Measurements from ENCODE around the gene MRPS7. TPM values are rescaled to one million over a fixed set of nuclear protein-coding genes. Genes with fewer than 3 reads are reported as not detected.

MRPS7 gene
- total RNA-seq, 1 experiment from 2014 or later: 125 TPM

DNA sequence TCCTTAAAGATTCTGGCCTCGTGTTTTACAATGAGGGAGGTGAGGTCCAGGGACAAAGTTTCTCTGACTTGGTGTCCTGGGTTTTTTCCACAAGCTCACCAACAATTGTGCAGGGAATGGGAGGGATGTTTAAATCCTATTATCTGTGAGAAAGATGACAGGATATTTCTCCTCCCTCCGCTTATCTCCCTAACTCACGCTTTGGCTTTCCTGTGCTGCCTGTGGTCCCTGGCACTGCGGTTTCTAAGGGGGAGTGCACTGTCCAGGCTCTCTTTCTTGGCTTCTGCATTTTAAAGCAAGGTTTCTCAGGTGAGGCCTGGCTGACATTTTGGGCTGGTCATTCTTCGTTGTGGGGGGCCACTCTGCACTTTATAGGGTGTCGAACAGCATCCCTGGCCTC, 16.7 kb upstream of the MRPS7 start:
- POLR2A ChIA-PET: no interaction called here
- no peaks in the 10 kb centered on the region for H3K9me3 Mint-ChIP-seq (ENCODE audit: unreplicated experiment)
- no peak overlapping the region for H3K4me3 Mint-ChIP-seq (ENCODE audit: unreplicated experiment)
- no peak overlapping the region for H3K27ac Mint-ChIP-seq (ENCODE audit: unreplicated experiment)
- TF ChIP-seq, protein P1, sequence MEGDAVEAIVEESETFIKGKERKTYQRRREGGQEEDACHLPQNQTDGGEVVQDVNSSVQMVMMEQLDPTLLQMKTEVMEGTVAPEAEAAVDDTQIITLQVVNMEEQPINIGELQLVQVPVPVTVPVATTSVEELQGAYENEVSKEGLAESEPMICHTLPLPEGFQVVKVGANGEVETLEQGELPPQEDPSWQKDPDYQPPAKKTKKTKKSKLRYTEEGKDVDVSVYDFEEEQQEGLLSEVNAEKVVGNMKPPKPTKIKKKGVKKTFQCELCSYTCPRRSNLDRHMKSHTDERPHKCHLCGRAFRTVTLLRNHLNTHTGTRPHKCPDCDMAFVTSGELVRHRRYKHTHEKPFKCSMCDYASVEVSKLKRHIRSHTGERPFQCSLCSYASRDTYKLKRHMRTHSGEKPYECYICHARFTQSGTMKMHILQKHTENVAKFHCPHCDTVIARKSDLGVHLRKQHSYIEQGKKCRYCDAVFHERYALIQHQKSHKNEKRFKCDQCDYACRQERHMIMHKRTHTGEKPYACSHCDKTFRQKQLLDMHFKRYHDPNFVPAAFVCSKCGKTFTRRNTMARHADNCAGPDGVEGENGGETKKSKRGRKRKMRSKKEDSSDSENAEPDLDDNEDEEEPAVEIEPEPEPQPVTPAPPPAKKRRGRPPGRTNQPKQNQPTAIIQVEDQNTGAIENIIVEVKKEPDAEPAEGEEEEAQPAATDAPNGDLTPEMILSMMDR (IDR thresholded peaks at IDR 0.05; ENCODE audit: insufficient read depth in 1 of 2, low read depth in 1 of 2, low read length in 1 of 2, severe bottlenecking in 1 of 2, unreplicated experiment in 1 of 2): no peak
- Histone ChIP-seq H3K4me3 (ENCODE audit: low read depth, low read length) (no peak overlapping the region), H3K36me3 (ENCODE audit: control insufficient read depth, insufficient read depth, low read length) (peaks cover 4% of the 10 kb centered on the region), H3K4me1 (peaks cover 13% of the 10 kb centered on the region), H3K27me3 (replicated peaks; ENCODE audit: control insufficient read depth, insufficient read depth, low read length) (no peaks in the 10 kb centered on the region), H3K9me3 (no peaks in the 10 kb centered on the region)
- H3K4me1 Mint-ChIP-seq (ENCODE audit: low read depth, unreplicated experiment): peaks cover 11% of the 10 kb centered on the region
- no peaks in the 10 kb centered on the region for H3K27me3 Mint-ChIP-seq (ENCODE audit: insufficient read depth, unreplicated experiment)
- BruUV-seq (replicated peaks): no TSS peak
- peaks cover 59% of the 10 kb centered on the region for H3K36me3 Mint-ChIP-seq (ENCODE audit: insufficient read depth, unreplicated experiment)
- CTCF ChIA-PET: no interaction called here
- no peak for DNase-seq
- intact Hi-C loops (cut with micrococcal nuclease; ENCODE audit: unreplicated experiment): no loop called here

DNA sequence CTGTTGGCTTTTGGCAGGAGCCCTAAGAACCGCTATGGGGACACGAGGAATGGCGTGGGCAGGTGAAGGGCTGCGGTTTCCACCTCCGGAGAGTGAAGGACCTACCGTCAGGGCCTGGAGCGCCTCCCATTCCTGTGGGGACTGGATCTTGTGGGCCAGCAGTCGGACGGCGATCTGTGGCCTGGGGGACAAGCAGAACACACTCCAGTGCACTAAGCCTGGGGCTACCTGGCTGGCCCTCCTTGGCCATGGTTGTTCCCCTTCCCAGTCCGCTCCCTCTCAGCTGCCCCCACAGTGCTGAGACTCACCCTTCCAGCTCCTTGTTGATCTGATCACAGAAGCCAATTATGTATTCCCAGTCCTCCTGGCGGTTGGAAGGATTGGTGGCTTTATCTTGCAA, 15.3 kb upstream of the MRPS7 start:
- no peak for DNase-seq
- ChIA-PET POLR2A (interaction anchor here (0.7 kb wide), 2 partner anchors 11 to 708 kb away, joined by 3 to 4 read pairs; no protein-coding TSS in a partner anchor), CTCF (no interaction called here)
- H3K4me3 Mint-ChIP-seq (ENCODE audit: unreplicated experiment): no peak overlapping the region
- H3K4me1 Mint-ChIP-seq (ENCODE audit: low read depth, unreplicated experiment): peaks cover 3% of the 10 kb centered on the region
- H3K36me3 Mint-ChIP-seq (ENCODE audit: insufficient read depth, unreplicated experiment): peaks cover 46% of the 10 kb centered on the region
- Histone ChIP-seq H3K4me3 (ENCODE audit: low read depth, low read length) (no peak overlapping the region), H3K27me3 (replicated peaks; ENCODE audit: control insufficient read depth, insufficient read depth, low read length) (no peaks in the 10 kb centered on the region), H3K36me3 (ENCODE audit: control insufficient read depth, insufficient read depth, low read length) (peaks cover 2% of the 10 kb centered on the region), H3K9me3 (no peaks in the 10 kb centered on the region), H3K4me1 (0 out of 2 replicates have a peak, but pooled peaks cover under 1% of the 10 kb centered on the region)
- H3K27me3 Mint-ChIP-seq (ENCODE audit: insufficient read depth, unreplicated experiment): no peaks in the 10 kb centered on the region
- TF ChIP-seq, protein P1 (IDR thresholded peaks at IDR 0.05; ENCODE audit: insufficient read depth in 1 of 2, low read depth in 1 of 2, low read length in 1 of 2, severe bottlenecking in 1 of 2, unreplicated experiment in 1 of 2): no peak
- H3K9me3 Mint-ChIP-seq (ENCODE audit: unreplicated experiment): no peaks in the 10 kb centered on the region
- no peak overlapping the region for H3K27ac Mint-ChIP-seq (ENCODE audit: unreplicated experiment)
- intact Hi-C loops (cut with micrococcal nuclease; ENCODE audit: unreplicated experiment): no loop called here
- no TSS peak for BruUV-seq (replicated peaks)

DNA sequence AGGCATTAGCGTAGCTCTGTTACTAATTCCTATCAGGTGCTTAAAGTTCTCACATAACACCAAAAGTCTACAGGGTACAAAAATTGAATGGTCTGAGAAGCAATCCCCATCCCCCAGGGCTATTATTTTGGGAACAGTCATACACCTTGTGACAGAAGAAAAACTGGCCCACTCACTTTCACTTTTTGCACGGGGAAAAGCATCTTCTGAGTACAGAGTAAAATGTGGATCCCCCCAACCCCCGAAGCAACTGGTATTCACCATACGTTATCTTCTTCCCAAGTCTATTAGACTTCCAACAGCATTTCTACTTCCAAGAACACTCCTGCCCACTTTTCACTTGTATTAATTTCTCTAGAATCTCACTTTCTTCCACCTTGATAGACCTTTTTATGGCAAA, 12.1 kb upstream of the MRPS7 start:
- no TSS peak for BruUV-seq (replicated peaks)
- H3K4me1 ChIP-seq: no peaks in the 10 kb centered on the region
- ChIA-PET POLR2A (interaction anchor here (0.6 kb wide), 1 partner anchor 156 kb away, joined by 3 read pairs; the partner anchor contains the start of gene GRB2), CTCF (interaction anchor here (0.5 to 1.1 kb wide), 3 partner anchors 21 to 209 kb away, joined by 3 to 4 read pairs (median 3); partner anchors contain the start of gene MIF4GD)
- H3K4me3 ChIP-seq (ENCODE audit: low read depth, low read length): no peak overlapping the region
- H3K27me3 ChIP-seq (replicated peaks; ENCODE audit: control insufficient read depth, insufficient read depth, low read length): no peaks in the 10 kb centered on the region
- Mint-ChIP-seq H3K4me3 (ENCODE audit: unreplicated experiment) (no peak overlapping the region), H3K4me1 (ENCODE audit: low read depth, unreplicated experiment) (peaks cover 22% of the 10 kb centered on the region), H3K36me3 (ENCODE audit: insufficient read depth, unreplicated experiment) (peaks cover 26% of the 10 kb centered on the region), H3K27ac (ENCODE audit: unreplicated experiment) (no peak overlapping the region), H3K9me3 (ENCODE audit: unreplicated experiment) (no peaks in the 10 kb centered on the region), H3K27me3 (ENCODE audit: insufficient read depth, unreplicated experiment) (no peaks in the 10 kb centered on the region)
- TF ChIP-seq, protein P1 (IDR thresholded peaks at IDR 0.05; ENCODE audit: insufficient read depth in 1 of 2, low read depth in 1 of 2, low read length in 1 of 2, severe bottlenecking in 1 of 2, unreplicated experiment in 1 of 2): no peak
- peaks cover 2% of the 10 kb centered on the region; the same call in 1 of the 2 replicates for H3K36me3 ChIP-seq (ENCODE audit: control insufficient read depth, insufficient read depth, low read length)
- H3K9me3 ChIP-seq: no peaks in the 10 kb centered on the region
- no peak for DNase-seq
- intact Hi-C loops (cut with micrococcal nuclease; ENCODE audit: unreplicated experiment): no loop called here
